Upper lobe of left lung (tissue), 4 donors: ENCODE data around the gene OR4F15.

Experiments used
- CTCF ChIP-seq, 6 experiments: fragments of 450-650 bp in 4 of 6; fragments of 200-600 bp in 2 of 6; sonication (generic) in 2 of 6; IDR thresholded peaks; one replicate each; pipeline ENCODE4 v1.5.1; 2016 to 2019; ENCODE audit warnings: antibody characterized with exemption in 6 of 6
- POLR2A ChIP-seq, 4 donors: fragments of 450-650 bp; IDR thresholded peaks; one replicate each; pipeline ENCODE4 v1.5.1; 2016 to 2017; ENCODE audit warnings: antibody characterized with exemption in 4 of 4, mild to moderate bottlenecking in 2 of 4

- TF ChIP-seq POLR2A (IDR thresholded peaks at IDR 0.05) (no peak), CTCF (IDR thresholded peaks at IDR 0.05) (no peak)
These were observed 12.3 kb upstream of the OR4F15 start for GRCh38 chr15:101799665-101800064.
